ENCODE data around the gene TRNP1.
"Not testable (repeated sequence)": the region's sequence is repeated elsewhere in the genome, so short reads cannot be mapped to it uniquely, and the experiment has no call there.

TRNP1 gene

GRCh38 chr1:26993237-26994019 is at the start of gene TRNP1:
TRNP1 (plus strand) TSS chr1:26993692; CDS start chr1:26993787, 95 bp downstream.
- peak; percentile 56 for DNase-seq

GRCh38 chr1:26945138-26945537 is 48.4 kb upstream of the TRNP1 start:
- no peak for DNase-seq

GRCh38 chr1:26945728-26946127 is 47.8 kb upstream of the TRNP1 start:
- DNase-seq, result no peak

- DNase-seq, result no peak
These were observed 47.2 kb upstream of the TRNP1 start for GRCh38 chr1:26946270-26946669.

GRCh38 chr1:26948725-26949057 is 44.8 kb upstream of the TRNP1 start:
- DNase-seq, result not testable (repeated sequence)

- no peak for DNase-seq
These were observed 44.1 kb upstream of the TRNP1 start for GRCh38 chr1:26949266-26949925.

GRCh38 chr1:26949926-26950319 is 43.6 kb upstream of the TRNP1 start:
- DNase-seq, result no peak

GRCh38 chr1:26950602-26951001 is 42.9 kb upstream of the TRNP1 start:
- no peak for DNase-seq

- DNase-seq, result no peak
These were observed 42.3 kb upstream of the TRNP1 start for GRCh38 chr1:26951216-26951615.

GRCh38 chr1:26951821-26952497 is 41.5 kb upstream of the TRNP1 start:
- no peak for DNase-seq

GRCh38 chr1:26953374-26953773 is 40.1 kb upstream of the TRNP1 start:
- DNase-seq, result no peak

- no peak for DNase-seq
These were observed 37.2 kb upstream of the TRNP1 start for GRCh38 chr1:26956321-26956720.

GRCh38 chr1:26957306-26957705 is 36.2 kb upstream of the TRNP1 start:
- DNase-seq, result no peak

- no peak for DNase-seq
These were observed 34.2 kb upstream of the TRNP1 start for GRCh38 chr1:26959270-26959669.

- DNase-seq, result no peak
These were observed 33.5 kb upstream of the TRNP1 start, which contains the start of gene KDF1 for GRCh38 chr1:26959722-26960624. KDF1 (minus strand) TSS chr1:26960468; CDS start chr1:26952380, 8,088 bp downstream.

- DNase-seq, result no peak
These were observed 32.9 kb upstream of the TRNP1 start for GRCh38 chr1:26960625-26960966.

GRCh38 chr1:26961826-26962225 is 31.7 kb upstream of the TRNP1 start:
- DNase-seq, result no peak

GRCh38 chr1:26965213-26965612 is 28.3 kb upstream of the TRNP1 start:
- no peak for DNase-seq

GRCh38 chr1:26965628-26966027 is 27.9 kb upstream of the TRNP1 start:
- no peak for DNase-seq

- no peak for DNase-seq
These were observed 22.7 kb upstream of the TRNP1 start for GRCh38 chr1:26970810-26971209.

GRCh38 chr1:26971590-26971989 is 21.9 kb upstream of the TRNP1 start:
- DNase-seq, result no peak

GRCh38 chr1:26972390-26972789 is 21.1 kb upstream of the TRNP1 start:
- no peak for DNase-seq

GRCh38 chr1:26972821-26973220 is 20.7 kb upstream of the TRNP1 start:
- DNase-seq, result no peak
